ENCODE results near the gene BAZ2B. TPM values are rescaled to one million over a fixed set of nuclear protein-coding genes. Genes with fewer than 3 reads are reported as not detected.

BAZ2B gene
- total RNA-seq, 1 experiment from 2014 or later, result 33.0 TPM

- no peak for TF ChIP-seq ZNF425 (CRISPR knock-in tag; conservative IDR thresholded peaks at IDR 0.05)
- no peak for TF ChIP-seq SMAD3 (CRISPR knock-in tag; IDR thresholded peaks at IDR 0.05; ENCODE audit: borderline replicate concordance)
- no peak for TF ChIP-seq CTCF (IDR thresholded peaks at IDR 0.05)
- no peak for TF ChIP-seq HMGA2 (CRISPR knock-in tag; IDR thresholded peaks at IDR 0.05)
- TF ChIP-seq CDX4 (CRISPR knock-in tag; IDR thresholded peaks at IDR 0.05; ENCODE audit: borderline replicate concordance), result no peak
- no peak for TF ChIP-seq ZNF532 (CRISPR knock-in tag; IDR thresholded peaks at IDR 0.05; ENCODE audit: borderline replicate concordance)
- TF ChIP-seq FOXP4 (CRISPR knock-in tag; IDR thresholded peaks at IDR 0.05), result no peak
- no peak for TF ChIP-seq EMX1 (CRISPR knock-in tag; IDR thresholded peaks at IDR 0.05)
- TF ChIP-seq ZNF671 (CRISPR knock-in tag; IDR thresholded peaks at IDR 0.05), result no peak
- ATAC-seq, result no peak
- ChIA-PET POLR2A (interaction anchor here (1.4 kb wide), 1 partner anchor 22 kb away, joined by 5 read pairs; no protein-coding TSS in a partner anchor), CTCF (no interaction called here)
- Mint-ChIP-seq H3K9me3 (peaks cover 12% of the 10 kb centered on the region; the same call in 1 of the 2 replicates), H3K36me3 (no peaks in the 10 kb centered on the region), H3K27ac (no peak overlapping the region), H3K27me3 (ENCODE audit: low read depth) (no peaks in the 10 kb centered on the region), H3K4me1 (peaks cover 13% of the 10 kb centered on the region), H3K4me3 (no peak overlapping the region)
- DNase-seq (ENCODE audit: low spot score), result no peak
These were observed 20.9 kb upstream of the BAZ2B start for GRCh38 chr2:159637240-159637639.

GRCh38 chr2:159635006-159635789, 18.9 kb upstream of the BAZ2B start:
- H3K4me1 Mint-ChIP-seq, result peaks cover 13% of the 10 kb centered on the region
- H3K9me3 Mint-ChIP-seq, result peaks cover 7% of the 10 kb centered on the region; the same call in 1 of the 2 replicates
- no peak overlapping the region for H3K4me3 Mint-ChIP-seq
- H3K27ac Mint-ChIP-seq, result no peak overlapping the region
- H3K36me3 Mint-ChIP-seq, result no peaks in the 10 kb centered on the region
- ATAC-seq (no peak), DNase-seq (ENCODE audit: low spot score) (no peak)
- CTCF ChIA-PET, result no interaction called here
- POLR2A ChIA-PET, result no interaction called here
- H3K27me3 Mint-ChIP-seq (ENCODE audit: low read depth), result no peaks in the 10 kb centered on the region
- TF ChIP-seq CTCF (IDR thresholded peaks at IDR 0.05), result no peak
- TF ChIP-seq MYBL2 (CRISPR knock-in tag; IDR thresholded peaks at IDR 0.05), result no peak
- TF ChIP-seq GABPB1 (CRISPR knock-in tag; IDR thresholded peaks at IDR 0.05), result no peak
- no peak for TF ChIP-seq ZNF671 (CRISPR knock-in tag; IDR thresholded peaks at IDR 0.05)
- TF ChIP-seq IRF2 (CRISPR knock-in tag; IDR thresholded peaks at IDR 0.05; ENCODE audit: borderline replicate concordance, low read depth), result no peak
- TF ChIP-seq FOXJ3 (CRISPR knock-in tag; IDR thresholded peaks at IDR 0.05; ENCODE audit: borderline replicate concordance), result no peak
- TF ChIP-seq OVOL2 (CRISPR knock-in tag; IDR thresholded peaks at IDR 0.05; ENCODE audit: borderline replicate concordance), result no peak
- TF ChIP-seq MLX (CRISPR knock-in tag; IDR thresholded peaks at IDR 0.05), result no peak
- TF ChIP-seq EMX1 (CRISPR knock-in tag; IDR thresholded peaks at IDR 0.05), result no peak
- TF ChIP-seq SMAD4 (CRISPR knock-in tag; IDR thresholded peaks at IDR 0.05), result no peak
- no peak for TF ChIP-seq ZNF396 (CRISPR knock-in tag; IDR thresholded peaks at IDR 0.05; ENCODE audit: borderline replicate concordance)
- no peak for TF ChIP-seq E2F1 (CRISPR knock-in tag; IDR thresholded peaks at IDR 0.05)

Measured in WTC11 (cell line).